Measurements from ENCODE around the gene KRTAP10-9.

Gene KRTAP10-9

DNA sequence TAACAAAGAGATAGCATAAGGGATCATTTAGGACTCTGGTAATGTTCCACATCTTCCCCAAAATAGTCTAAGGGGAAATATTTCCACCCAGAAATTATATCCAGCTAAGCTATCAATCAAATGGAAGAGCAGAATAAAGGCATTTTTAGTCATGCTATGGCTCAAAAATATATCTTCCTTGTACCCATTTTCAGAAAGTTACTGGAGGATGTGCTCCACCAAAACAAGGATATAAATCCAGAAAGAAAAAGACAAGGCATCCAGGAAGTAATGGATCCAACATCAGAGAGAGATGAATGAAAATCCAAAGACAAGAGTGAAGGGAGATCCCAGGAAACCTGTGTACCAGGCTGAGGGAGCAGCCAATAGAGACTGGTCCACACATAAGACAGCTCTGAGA, 17.7 kb upstream of the KRTAP10-9 start:
- TF ChIP-seq TAF1 (IDR thresholded peaks at IDR 0.05; ENCODE audit: borderline replicate concordance, insufficient read depth, low read length): no peak
- TF ChIP-seq POLR2AphosphoS5 (IDR thresholded peaks at IDR 0.05; ENCODE audit: low read depth, low read length): no peak
- no peak for TF ChIP-seq FOXP2 (optimal IDR thresholded peaks at IDR 0.05; ENCODE audit: borderline replicate concordance, extremely low read depth, extremely low read length, insufficient read depth)
- TF ChIP-seq, protein P1, sequence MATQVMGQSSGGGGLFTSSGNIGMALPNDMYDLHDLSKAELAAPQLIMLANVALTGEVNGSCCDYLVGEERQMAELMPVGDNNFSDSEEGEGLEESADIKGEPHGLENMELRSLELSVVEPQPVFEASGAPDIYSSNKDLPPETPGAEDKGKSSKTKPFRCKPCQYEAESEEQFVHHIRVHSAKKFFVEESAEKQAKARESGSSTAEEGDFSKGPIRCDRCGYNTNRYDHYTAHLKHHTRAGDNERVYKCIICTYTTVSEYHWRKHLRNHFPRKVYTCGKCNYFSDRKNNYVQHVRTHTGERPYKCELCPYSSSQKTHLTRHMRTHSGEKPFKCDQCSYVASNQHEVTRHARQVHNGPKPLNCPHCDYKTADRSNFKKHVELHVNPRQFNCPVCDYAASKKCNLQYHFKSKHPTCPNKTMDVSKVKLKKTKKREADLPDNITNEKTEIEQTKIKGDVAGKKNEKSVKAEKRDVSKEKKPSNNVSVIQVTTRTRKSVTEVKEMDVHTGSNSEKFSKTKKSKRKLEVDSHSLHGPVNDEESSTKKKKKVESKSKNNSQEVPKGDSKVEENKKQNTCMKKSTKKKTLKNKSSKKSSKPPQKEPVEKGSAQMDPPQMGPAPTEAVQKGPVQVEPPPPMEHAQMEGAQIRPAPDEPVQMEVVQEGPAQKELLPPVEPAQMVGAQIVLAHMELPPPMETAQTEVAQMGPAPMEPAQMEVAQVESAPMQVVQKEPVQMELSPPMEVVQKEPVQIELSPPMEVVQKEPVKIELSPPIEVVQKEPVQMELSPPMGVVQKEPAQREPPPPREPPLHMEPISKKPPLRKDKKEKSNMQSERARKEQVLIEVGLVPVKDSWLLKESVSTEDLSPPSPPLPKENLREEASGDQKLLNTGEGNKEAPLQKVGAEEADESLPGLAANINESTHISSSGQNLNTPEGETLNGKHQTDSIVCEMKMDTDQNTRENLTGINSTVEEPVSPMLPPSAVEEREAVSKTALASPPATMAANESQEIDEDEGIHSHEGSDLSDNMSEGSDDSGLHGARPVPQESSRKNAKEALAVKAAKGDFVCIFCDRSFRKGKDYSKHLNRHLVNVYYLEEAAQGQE (IDR thresholded peaks at IDR 0.05; ENCODE audit: insufficient read depth in 1 of 2, low read depth in 2 of 2, low read length in 2 of 2): no peak
- TF ChIP-seq SIN3A (IDR thresholded peaks at IDR 0.05; ENCODE audit: borderline replicate concordance, insufficient read depth, low read length): no peak

DNA sequence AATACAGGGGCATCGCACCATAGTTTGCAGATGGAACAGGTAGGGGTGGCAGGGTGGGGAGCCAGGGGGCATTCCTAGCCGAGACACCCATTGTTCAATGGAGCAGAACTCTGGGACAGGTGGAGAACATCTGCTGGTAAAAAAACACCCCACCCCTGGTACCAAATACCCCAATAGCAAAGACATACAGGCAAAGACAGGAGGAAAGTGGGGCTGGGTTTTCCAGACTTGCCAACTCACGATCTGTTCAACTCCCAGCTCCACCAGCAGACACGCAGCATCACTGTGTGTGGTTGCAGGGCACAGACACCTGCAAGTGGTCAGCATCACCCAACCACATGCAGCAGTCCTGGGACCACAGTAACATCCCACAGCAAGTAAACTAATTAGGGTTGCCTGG, 15.3 kb upstream of the KRTAP10-9 start:
- TF ChIP-seq FOXP2 (optimal IDR thresholded peaks at IDR 0.05; ENCODE audit: borderline replicate concordance, extremely low read depth, extremely low read length, insufficient read depth) (no peak), TAF1 (IDR thresholded peaks at IDR 0.05; ENCODE audit: borderline replicate concordance, insufficient read depth, low read length) (no peak), POLR2AphosphoS5 (IDR thresholded peaks at IDR 0.05; ENCODE audit: low read depth, low read length) (no peak), SIN3A (IDR thresholded peaks at IDR 0.05; ENCODE audit: borderline replicate concordance, insufficient read depth, low read length) (no peak)
- TF ChIP-seq, protein P1 (IDR thresholded peaks at IDR 0.05; ENCODE audit: insufficient read depth in 1 of 2, low read depth in 2 of 2, low read length in 2 of 2): no peak

DNA sequence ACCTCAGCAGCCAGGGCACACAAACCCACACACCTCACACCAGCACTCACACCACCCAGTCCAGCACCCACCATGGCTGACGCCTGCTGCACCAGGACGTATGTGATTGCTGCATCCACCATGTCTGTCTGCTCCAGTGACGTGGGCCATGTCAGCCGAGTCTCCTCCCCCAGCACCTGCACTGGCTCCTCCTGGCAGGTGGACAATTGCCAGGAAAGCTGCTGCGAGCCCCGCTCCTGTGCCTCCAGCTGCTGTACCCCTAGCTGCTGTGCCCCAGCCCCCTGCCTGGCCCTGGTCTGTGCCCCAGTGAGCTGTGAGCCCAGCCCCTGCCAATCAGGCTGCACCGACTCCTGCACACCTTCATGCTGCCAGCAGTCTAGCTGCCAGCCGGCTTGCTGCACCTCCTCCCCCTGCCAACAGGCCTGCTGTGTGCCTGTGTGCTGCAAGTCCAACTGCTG, 14.8 kb upstream of the KRTAP10-9 start, which contains the start of gene KRTAP10-8:
Gene KRTAP10-8, plus strand, starts transcription at position 51 of the 458 bp plus-strand sequence. Its CDS starts 22 bp downstream, at position 73.
- TF ChIP-seq, protein P1 (IDR thresholded peaks at IDR 0.05; ENCODE audit: insufficient read depth in 1 of 2, low read depth in 2 of 2, low read length in 2 of 2): no peak
- TF ChIP-seq FOXP2 (optimal IDR thresholded peaks at IDR 0.05; ENCODE audit: borderline replicate concordance, extremely low read depth, extremely low read length, insufficient read depth) (no peak), POLR2AphosphoS5 (IDR thresholded peaks at IDR 0.05; ENCODE audit: low read depth, low read length) (no peak), SIN3A (IDR thresholded peaks at IDR 0.05; ENCODE audit: borderline replicate concordance, insufficient read depth, low read length) (no peak), TAF1 (IDR thresholded peaks at IDR 0.05; ENCODE audit: borderline replicate concordance, insufficient read depth, low read length) (no peak)

DNA sequence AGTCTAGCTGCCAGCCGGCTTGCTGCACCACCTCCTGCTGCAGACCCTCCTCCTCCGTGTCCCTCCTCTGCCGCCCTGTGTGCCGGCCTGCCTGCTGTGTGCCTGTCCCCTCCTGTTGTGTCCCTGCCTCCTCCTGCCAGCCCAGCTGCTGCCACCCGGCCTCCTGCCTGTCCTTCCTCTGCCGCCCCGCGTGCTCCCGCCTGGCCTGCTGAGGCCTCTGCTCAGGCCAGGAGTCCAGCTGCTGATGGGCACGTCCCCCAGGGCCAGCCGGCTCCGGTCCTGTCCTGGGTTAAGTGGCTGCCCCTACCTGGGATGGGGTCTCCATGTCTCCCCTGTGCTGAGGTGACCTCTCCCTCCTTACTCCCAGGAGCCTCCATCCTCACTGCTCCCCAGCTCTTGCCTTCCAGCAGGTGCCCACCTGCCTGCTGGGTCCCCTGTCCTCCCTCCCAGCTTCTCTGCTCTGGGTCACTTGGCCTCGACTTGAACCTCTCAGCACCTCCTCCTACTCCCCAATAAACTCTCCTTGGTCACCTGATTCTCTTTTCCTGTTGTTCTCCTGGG, 14.1 kb upstream of the KRTAP10-9 start:
- TF ChIP-seq, protein P1 (IDR thresholded peaks at IDR 0.05; ENCODE audit: insufficient read depth in 1 of 2, low read depth in 2 of 2, low read length in 2 of 2): no peak
- TF ChIP-seq TAF1 (IDR thresholded peaks at IDR 0.05; ENCODE audit: borderline replicate concordance, insufficient read depth, low read length): no peak
- no peak for TF ChIP-seq SIN3A (IDR thresholded peaks at IDR 0.05; ENCODE audit: borderline replicate concordance, insufficient read depth, low read length)
- no peak for TF ChIP-seq POLR2AphosphoS5 (IDR thresholded peaks at IDR 0.05; ENCODE audit: low read depth, low read length)
- no peak for TF ChIP-seq FOXP2 (optimal IDR thresholded peaks at IDR 0.05; ENCODE audit: borderline replicate concordance, extremely low read depth, extremely low read length, insufficient read depth)
